ENCODE results near the gene POLR1A. TPM values are rescaled to one million over a fixed set of nuclear protein-coding genes. Genes with fewer than 3 reads are reported as not detected.

The POLR1A gene
- total RNA-seq, 2 experiments from 2014 or later: 13.1 to 13.4 TPM

- TF ChIP-seq, protein P1, sequence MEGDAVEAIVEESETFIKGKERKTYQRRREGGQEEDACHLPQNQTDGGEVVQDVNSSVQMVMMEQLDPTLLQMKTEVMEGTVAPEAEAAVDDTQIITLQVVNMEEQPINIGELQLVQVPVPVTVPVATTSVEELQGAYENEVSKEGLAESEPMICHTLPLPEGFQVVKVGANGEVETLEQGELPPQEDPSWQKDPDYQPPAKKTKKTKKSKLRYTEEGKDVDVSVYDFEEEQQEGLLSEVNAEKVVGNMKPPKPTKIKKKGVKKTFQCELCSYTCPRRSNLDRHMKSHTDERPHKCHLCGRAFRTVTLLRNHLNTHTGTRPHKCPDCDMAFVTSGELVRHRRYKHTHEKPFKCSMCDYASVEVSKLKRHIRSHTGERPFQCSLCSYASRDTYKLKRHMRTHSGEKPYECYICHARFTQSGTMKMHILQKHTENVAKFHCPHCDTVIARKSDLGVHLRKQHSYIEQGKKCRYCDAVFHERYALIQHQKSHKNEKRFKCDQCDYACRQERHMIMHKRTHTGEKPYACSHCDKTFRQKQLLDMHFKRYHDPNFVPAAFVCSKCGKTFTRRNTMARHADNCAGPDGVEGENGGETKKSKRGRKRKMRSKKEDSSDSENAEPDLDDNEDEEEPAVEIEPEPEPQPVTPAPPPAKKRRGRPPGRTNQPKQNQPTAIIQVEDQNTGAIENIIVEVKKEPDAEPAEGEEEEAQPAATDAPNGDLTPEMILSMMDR (IDR thresholded peaks at IDR 0.05): no peak
- ATAC-seq (ENCODE audit: poor library complexity) (no peak), DNase-seq (peak in 5 of 14 experiments; percentile 17 to 44 (median 39))
- Histone ChIP-seq H3K4me3 (ENCODE audit: low read length) (no peak overlapping the region), H3K4me1 (ENCODE audit: insufficient read depth, low read length) (peaks cover 85% of the 10 kb centered on the region), H3K36me3 (ENCODE audit: insufficient read depth, low read length) (peaks cover 31% of the 10 kb centered on the region), H3K9me3 (ENCODE audit: control insufficient read depth in 1 of 2, insufficient read depth in 1 of 2, low read length in 2 of 2) (no peaks in the 10 kb centered on the region), H3K27ac (ENCODE audit: low read depth in 1 of 2, low read length in 2 of 2) (peak overlapping the region; percentile 88 to 92), H3K27me3 (ENCODE audit: control insufficient read depth in 1 of 2, insufficient read depth in 2 of 2, low read length in 2 of 2) (no peaks in the 10 kb centered on the region)
- Mint-ChIP-seq H3K9me3 (no peaks in the 10 kb centered on the region), H3K27me3 (no peaks in the 10 kb centered on the region), H3K27ac (peak overlapping the region; percentile 97), H3K4me3 (peak overlapping the region; percentile 78), H3K36me3 (ENCODE audit: low read depth) (peaks cover 46% of the 10 kb centered on the region), H3K4me1 (ENCODE audit: low read depth) (peaks cover 65% of the 10 kb centered on the region)
- ChIA-PET POLR2A (interaction anchor here (0.6 to 5.3 kb wide), 12 partner anchors 18 to 1467 kb away, joined by 3 to 75 read pairs (median 7); partner anchors contain the start of genes KDM3A, POLR1A, PTCD3 and ST3GAL5), CTCF (interaction anchor here (0.7 to 4.9 kb wide), 7 partner anchors 8 to 208 kb away, joined by 3 to 52 read pairs (median 6); partner anchors contain the start of genes POLR1A, PTCD3 and ST3GAL5)
- intact Hi-C loops (cut with DNase I, micrococcal nuclease): loop anchor here (2.0 to 5.0 kb wide), 5 partner anchors 38 to 183 kb away; partner anchors contain the start of genes IMMT (in 1 of the 2), MRPL35 (in 1 of the 2) and ST3GAL5 (in 1 of the 2)
Measured at GRCh38 chr2:86035376-86035882, 70.3 kb downstream of the POLR1A start.

GRCh38 chr2:86033751-86034692 lies 71.7 kb downstream of the POLR1A start:
- CTCF ChIA-PET: interaction anchor here (0.7 to 1.9 kb wide), 2 partner anchors 9 to 206 kb away, joined by 3 to 5 read pairs; no protein-coding TSS in a partner anchor
- POLR2A ChIA-PET: interaction anchor here (0.6 to 5.3 kb wide), 7 partner anchors 17 to 180 kb away, joined by 3 to 75 read pairs (median 3); partner anchors contain the start of genes POLR1A, PTCD3 and ST3GAL5
- no peaks in the 10 kb centered on the region for H3K9me3 ChIP-seq (ENCODE audit: control insufficient read depth in 1 of 2, insufficient read depth in 1 of 2, low read length in 2 of 2)
- peaks cover 51% of the 10 kb centered on the region for H3K4me1 Mint-ChIP-seq (ENCODE audit: low read depth)
- H3K4me3 ChIP-seq (ENCODE audit: low read length): no peak overlapping the region
- H3K4me3 Mint-ChIP-seq: peak overlapping the region; percentile 69
- H3K27me3 Mint-ChIP-seq: no peaks in the 10 kb centered on the region
- H3K27ac ChIP-seq (ENCODE audit: low read depth in 1 of 2, low read length in 2 of 2): peak overlapping the region; percentile 88 to 92
- no peaks in the 10 kb centered on the region for H3K27me3 ChIP-seq (ENCODE audit: control insufficient read depth in 1 of 2, insufficient read depth in 2 of 2, low read length in 2 of 2)
- no peaks in the 10 kb centered on the region for H3K9me3 Mint-ChIP-seq
- intact Hi-C loops (cut with DNase I, micrococcal nuclease): loop anchor here in 1 of 2 experiments (2.0 kb wide), 1 partner anchor 145 kb away; the partner anchor contains the start of gene ST3GAL5
- H3K36me3 Mint-ChIP-seq (ENCODE audit: low read depth): peaks cover 59% of the 10 kb centered on the region
- H3K27ac Mint-ChIP-seq: peak overlapping the region; percentile 97
- DNase-seq (no peak), ATAC-seq (ENCODE audit: poor library complexity) (no peak)
- H3K36me3 ChIP-seq (ENCODE audit: insufficient read depth, low read length): peaks cover 43% of the 10 kb centered on the region
- H3K4me1 ChIP-seq (ENCODE audit: insufficient read depth, low read length): peaks cover 71% of the 10 kb centered on the region
- TF ChIP-seq, protein P1 (IDR thresholded peaks at IDR 0.05): no peak

DNA sequence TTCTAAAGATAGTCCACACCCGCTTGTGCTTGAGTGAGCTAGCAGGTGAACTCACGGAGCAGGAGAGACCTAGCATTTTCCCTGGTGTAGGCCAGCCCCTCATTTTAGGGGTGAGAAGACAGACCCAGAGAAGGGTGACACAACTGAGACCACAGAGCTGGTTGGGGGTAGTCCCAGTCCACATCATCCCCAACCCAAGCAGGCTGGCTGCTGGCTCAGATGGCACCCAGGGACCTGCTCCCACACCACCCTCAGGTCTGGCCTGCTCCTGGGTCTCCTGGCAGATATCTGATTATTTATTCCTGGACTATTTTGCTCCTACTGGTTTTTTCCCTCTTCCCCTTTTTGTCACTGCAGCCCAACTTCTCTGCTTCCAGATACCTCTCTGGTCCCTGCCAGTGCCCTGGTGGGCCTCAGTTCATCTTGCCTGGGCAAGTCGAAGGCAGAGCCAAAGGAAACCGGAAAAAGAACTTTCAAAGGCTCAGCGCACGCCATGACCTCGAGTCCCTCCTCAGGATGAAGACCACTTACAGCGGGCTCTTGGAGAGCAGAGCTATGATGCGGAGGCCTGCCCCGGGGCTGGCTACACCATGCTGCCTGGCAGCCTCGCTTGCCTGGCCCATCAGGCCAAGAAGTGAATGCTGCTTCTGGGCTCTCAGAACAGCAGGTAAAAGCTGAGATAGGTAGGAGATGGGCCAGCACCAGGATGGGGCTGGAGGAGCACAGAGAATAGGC lies 72.7 kb downstream of the POLR1A start:
- Histone ChIP-seq H3K36me3 (ENCODE audit: insufficient read depth, low read length) (peaks cover 51% of the 10 kb centered on the region), H3K9me3 (ENCODE audit: control insufficient read depth in 1 of 2, insufficient read depth in 1 of 2, low read length in 2 of 2) (no peaks in the 10 kb centered on the region), H3K27me3 (ENCODE audit: control insufficient read depth in 1 of 2, insufficient read depth in 2 of 2, low read length in 2 of 2) (no peaks in the 10 kb centered on the region), H3K27ac (ENCODE audit: low read depth in 1 of 2, low read length in 2 of 2) (peak overlapping the region; percentile 88 to 92), H3K4me1 (ENCODE audit: insufficient read depth, low read length) (peaks cover 61% of the 10 kb centered on the region), H3K4me3 (ENCODE audit: low read length) (no peak overlapping the region)
- peaks cover 69% of the 10 kb centered on the region for H3K36me3 Mint-ChIP-seq (ENCODE audit: low read depth)
- ChIA-PET CTCF (no interaction called here), POLR2A (no interaction called here)
- no peaks in the 10 kb centered on the region for H3K27me3 Mint-ChIP-seq
- H3K9me3 Mint-ChIP-seq: no peaks in the 10 kb centered on the region
- DNase-seq (no peak), ATAC-seq (ENCODE audit: poor library complexity) (no peak)
- TF ChIP-seq, protein P1 (IDR thresholded peaks at IDR 0.05): no peak
- peaks cover 41% of the 10 kb centered on the region for H3K4me1 Mint-ChIP-seq (ENCODE audit: low read depth)
- no peak overlapping the region for H3K4me3 Mint-ChIP-seq
- intact Hi-C loops (cut with DNase I, micrococcal nuclease): no loop called here
- peak overlapping the region; percentile 97 for H3K27ac Mint-ChIP-seq

Measured in CD4-positive, alpha-beta T cell (primary cell).